Stimulated activated CD4-positive, alpha-beta T cell treated with anti-CD3 and anti-CD28 coated beads, TNF-alpha, amount 100 ng/mL, for 48 hours (primary cell): ENCODE data around the gene PLIN4.
"Not testable (repeated sequence)": the region's sequence is repeated elsewhere in the genome, so short reads cannot be mapped to it uniquely, and the experiment has no call there.

Experiments used
- DNase-seq, 3 donors: peaks; one replicate each; pipeline ENCODE4 v3.0.0-alpha.2; 2020; ENCODE audit warnings: low read depth in 3 of 3

The PLIN4 gene

DNA sequence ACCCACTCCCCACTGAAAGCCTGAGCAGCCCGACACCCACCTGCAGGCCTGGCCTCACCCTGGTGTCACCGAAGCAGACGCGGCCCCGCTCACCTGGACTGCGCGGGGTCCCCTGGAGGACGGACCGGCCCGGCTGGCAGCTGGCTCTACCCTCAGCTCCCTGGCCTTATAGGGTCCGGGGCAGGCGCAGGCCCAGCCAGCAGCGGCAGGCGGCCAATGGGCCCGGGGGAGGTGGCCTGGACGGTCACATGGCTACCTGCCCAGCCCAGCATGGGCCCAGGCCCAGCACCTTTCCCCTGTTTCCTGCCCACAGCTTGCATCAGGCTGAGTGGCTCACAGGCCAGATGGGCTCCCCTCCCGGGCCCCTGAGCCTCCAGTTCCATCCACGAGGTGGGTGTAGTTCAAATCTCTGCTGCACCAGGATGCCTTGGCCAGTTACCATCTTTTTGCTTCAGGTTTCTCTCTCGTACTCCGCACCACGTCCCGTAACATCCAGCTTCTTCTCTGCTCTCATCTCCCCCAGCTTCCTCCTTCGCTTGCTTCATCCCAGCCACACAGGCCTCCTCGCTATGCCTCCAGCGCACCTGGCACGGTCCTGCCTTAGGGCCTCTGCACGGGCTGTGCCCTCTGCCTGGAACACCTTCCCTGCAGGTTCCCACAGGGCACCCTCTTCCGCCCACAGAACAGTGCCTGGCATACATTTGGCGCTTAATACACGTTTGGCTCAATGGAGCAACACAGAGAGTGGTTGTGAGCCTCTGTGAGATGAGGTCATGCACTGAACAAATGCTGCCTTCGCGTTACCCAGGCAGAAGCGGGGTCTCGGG lies at the start of gene PLIN4:
PLIN4 (minus strand) TSS at position 142 of the 827 bp plus-strand sequence. CDS start 214 bp downstream, outside the sequence.
- DNase-seq: no peak

DNA sequence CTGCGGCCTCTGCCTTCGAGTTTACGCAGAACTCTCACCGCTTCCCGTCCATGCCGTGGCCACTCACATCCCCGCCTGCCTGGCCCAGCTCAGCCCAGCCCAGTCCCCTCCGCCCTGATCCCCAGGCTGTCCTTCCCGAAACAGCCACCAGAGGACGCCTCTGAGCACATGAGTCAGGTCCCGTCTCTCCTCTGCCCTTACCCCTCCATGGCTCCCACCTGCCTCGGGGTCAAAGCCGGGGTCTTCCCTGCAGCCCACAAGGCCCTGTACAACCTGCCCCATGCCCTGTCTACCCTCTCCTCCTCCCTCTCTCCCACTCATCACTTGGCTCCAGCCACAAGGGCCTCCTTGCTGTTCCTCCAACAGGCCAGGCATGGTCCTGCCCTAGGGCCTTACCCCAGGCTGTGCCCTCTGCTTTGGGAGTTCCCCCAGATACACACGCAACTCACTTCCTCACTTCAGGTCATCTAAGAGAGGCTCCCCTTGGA lies 49.3 kb upstream of the PLIN4 start:
- peak; percentile 46 to 62 (median 47) for DNase-seq

- no peak for DNase-seq
Observed at GRCh38 chr19:4566402-4567051, 48.2 kb upstream of the PLIN4 start.

GRCh38 chr19:4563562-4563961 lies 45.3 kb upstream of the PLIN4 start:
- not testable (repeated sequence) for DNase-seq

DNA sequence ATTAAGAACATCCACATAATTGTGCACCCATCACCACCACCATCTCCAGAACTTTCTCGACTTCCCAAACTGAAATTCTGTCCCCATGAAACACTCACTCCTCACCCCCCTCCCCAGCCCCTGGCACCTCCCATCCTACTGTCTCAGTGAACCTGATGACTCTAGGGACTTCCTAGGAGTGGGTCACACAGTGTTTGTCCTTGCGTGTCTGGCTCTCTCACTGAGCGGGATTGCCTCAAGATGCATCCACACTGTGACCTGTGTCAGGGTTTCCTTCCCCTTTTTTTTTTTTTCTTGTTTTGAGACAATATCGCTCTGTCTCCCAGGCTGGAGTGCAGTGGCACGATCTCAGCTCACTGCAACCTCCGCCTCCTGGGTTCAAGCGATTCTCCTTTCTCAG lies 43.8 kb upstream of the PLIN4 start:
- not testable (repeated sequence) for DNase-seq

DNA sequence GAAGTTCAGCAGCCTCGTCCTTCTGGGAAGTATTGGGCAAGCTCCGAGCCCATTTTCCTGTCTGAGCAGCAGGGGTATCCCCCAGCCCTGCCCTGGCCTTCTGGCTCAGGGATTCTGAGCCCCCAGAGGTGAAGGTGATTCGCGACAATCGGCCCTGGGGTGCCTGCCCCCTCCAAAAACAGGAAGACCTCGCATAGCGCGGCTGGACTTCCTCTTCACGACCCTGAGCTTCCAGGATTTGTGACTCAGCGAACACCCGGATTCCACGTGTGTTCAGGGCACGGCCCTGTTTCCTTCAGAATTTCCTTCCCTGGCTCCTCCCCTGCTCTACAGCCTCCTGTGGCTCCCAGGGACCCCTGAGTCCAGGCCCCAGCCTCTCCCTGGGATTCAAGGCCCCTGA lies 41.3 kb upstream of the PLIN4 start, which contains the start of gene SEMA6B:
SEMA6B (minus strand) TSS at position 116 of the 400 bp plus-strand sequence. CDS start 1,227 bp downstream, outside the sequence.
- no peak for DNase-seq

DNA sequence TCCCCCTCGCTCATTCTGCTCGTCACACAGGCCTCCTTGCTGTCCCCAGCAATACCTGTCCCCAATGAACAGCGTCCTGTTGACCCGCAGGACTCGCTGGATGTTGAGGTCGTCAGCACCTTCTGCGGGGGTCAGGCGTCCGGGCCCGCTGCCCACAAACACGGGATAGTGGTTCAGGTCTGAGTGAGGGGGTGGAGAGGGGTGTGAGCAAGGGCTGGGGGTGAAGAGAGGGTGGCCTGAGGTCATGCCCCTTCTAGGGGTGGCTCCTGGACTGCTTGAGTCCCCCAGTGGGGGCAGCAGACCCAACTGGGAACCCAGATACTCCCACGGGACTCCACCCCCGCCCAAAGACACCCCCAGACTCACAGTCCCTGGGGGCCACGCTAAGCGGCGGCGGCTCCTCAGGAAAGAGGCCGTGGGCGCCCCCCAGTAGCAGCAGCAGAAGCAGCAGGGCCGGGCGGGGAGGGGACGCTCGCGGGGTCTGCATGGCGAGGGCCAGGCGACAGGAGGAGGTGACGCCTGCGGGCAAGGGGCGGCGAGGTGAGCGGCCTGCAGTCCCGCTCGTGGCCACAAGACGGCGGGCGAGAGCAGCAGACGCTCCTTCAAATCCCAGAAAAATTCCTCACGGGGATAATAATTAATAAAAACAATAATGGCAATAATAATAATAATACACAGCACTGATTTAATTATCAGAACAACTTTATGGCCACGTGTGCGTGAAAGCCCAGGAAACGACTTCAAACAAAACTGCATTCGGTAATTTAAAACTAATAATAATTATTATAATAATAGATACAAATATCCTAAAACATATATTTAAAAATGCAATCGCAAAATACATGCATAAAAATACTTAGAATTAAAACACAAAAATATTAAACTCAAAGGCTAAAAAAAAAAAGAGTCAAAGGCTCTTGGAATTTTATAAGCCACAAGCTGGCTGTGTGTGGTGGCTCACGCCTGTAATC lies 40.0 kb upstream of the PLIN4 start:
- DNase-seq: peak in 1 of 3 donors; percentile 35

- no peak for DNase-seq
Observed at GRCh38 chr19:4557144-4557970, 39.1 kb upstream of the PLIN4 start.

- DNase-seq: peak in 2 of 3 donors; percentile 11 to 42
Observed at GRCh38 chr19:4556597-4557127, 38.4 kb upstream of the PLIN4 start.

GRCh38 chr19:4555657-4556561 lies 37.6 kb upstream of the PLIN4 start:
- DNase-seq: no peak

DNA sequence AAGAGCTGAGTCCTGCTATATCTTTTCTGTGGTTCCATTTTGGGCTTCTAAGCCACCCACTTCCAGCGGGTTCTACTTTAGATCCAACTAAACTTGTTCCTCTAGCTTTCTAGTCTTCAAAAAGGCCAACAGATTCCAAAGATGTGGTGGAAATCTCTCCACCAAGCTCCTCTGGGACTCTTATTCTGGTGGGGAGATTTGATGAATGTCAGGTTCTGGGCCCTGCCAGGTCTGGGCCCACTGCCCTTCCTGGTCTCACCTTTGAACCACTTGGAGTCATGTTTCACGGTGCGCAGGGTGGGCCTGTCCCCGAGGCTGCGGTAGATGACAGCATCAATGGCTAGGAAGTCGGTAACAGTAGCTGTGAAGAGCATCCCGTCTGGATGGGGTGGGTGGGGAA lies 36.4 kb upstream of the PLIN4 start:
- DNase-seq: no peak

GRCh38 chr19:4553775-4554174 lies 35.5 kb upstream of the PLIN4 start:
- no peak for DNase-seq

DNA sequence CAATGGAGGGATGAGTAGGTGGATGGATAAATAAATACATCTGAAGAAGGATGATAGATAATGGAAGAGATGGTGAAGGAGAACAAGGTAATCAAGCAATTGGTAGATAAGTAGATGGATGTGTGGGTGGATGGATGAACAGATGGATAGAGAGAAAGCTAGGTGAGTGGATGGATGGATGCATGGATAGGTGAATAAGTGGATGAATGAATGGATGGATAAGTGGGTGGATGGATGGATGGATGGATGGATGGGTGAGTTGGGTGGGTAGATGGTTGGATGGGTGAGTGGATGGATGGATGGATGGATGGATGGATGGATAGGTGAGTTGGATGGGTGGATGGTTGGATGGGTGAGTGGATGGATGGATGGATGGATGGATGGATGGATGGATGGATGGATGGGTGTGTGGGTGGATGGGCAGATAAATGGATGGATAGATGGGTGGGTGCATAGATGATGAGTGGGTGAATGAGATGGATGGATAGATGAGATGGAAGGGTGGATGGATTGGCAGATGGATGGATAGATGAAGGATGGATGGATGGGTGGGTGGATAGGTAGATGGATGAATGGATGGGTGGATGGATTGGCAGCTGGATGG lies 34.9 kb upstream of the PLIN4 start:
- DNase-seq: no peak

- DNase-seq: no peak
Observed at GRCh38 chr19:4552525-4552819, 34.2 kb upstream of the PLIN4 start.

DNA sequence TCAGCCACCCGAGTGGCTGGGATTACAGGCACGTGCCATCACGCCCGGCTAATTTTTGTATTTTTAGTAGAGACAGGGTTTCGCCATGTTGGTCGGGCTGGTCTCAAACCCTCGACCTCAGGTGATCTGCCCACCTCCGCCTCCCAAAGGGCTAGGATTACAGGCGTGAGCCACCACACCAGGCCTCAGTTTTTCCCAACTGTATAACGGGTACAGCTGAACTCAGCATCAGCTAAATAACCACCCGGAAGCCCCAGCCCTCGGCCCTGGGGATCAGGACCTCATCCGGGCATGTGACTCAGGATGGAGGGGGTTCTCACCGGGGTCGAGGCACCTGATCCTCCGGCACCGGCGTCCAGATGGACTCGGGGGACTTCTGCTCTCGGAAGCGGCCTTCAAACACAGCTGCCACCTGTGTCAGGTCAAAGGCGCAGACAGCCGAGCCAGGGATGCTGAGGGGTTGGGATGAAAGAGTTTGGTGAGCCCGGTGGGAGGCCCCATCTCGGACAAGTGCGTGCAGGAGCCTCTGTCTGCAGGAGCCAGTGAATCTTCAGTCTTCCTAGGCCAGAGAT lies 32.3 kb upstream of the PLIN4 start:
- no peak for DNase-seq

- no peak for DNase-seq
Observed at GRCh38 chr19:4550018-4550417, 31.7 kb upstream of the PLIN4 start.

GRCh38 chr19:4548238-4548584 lies 29.9 kb upstream of the PLIN4 start:
- no peak for DNase-seq

- no peak for DNase-seq
Observed at GRCh38 chr19:4547303-4548237, 29.3 kb upstream of the PLIN4 start.
